ENCODE measurements around the gene B3GAT1. TPM values are rescaled to one million over a fixed set of nuclear protein-coding genes. Genes with fewer than 3 reads are reported as not detected.

B3GAT1 gene
- total RNA-seq, 2 donors from 2014 or later = 0.13 TPM; not detected in 1

GRCh38 chr11:134432776-134433175 is 20.7 kb upstream of the B3GAT1 start:
- intact Hi-C loops (cut with DNase I) = no loop called here

GRCh38 chr11:134429106-134429505 is 17.1 kb upstream of the B3GAT1 start:
- no peaks in the 10 kb centered on the region for H3K36me3 ChIP-seq
- H3K9me3 ChIP-seq = no peaks in the 10 kb centered on the region
- H3K27ac ChIP-seq = no peak overlapping the region
- no peak overlapping the region for H3K4me3 ChIP-seq
- TF ChIP-seq CTCF (IDR thresholded peaks at IDR 0.05) = no peak
- DNase-seq = no peak
- intact Hi-C loops (cut with DNase I) = no loop called here
- H3K9ac ChIP-seq (ENCODE audit: low read depth in 2 of 2, low read length in 2 of 2) = no peak overlapping the region
- no peaks in the 10 kb centered on the region for H3K27me3 ChIP-seq
- no peaks in the 10 kb centered on the region for H3K4me1 ChIP-seq

More at GRCh38 chr11:134432776-134433175, 20.7 kb upstream of the B3GAT1 start:
- Histone ChIP-seq H3K36me3 (no peaks in the 10 kb centered on the region), H3K4me3 (no peak overlapping the region), H3K27ac (no peak overlapping the region), H3K27me3 (no peaks in the 10 kb centered on the region), H3K9me3 (no peaks in the 10 kb centered on the region), H3K9ac (ENCODE audit: low read depth in 2 of 2, low read length in 2 of 2) (no peak overlapping the region), H3K4me1 (no peaks in the 10 kb centered on the region)
- DNase-seq = no peak
- no peak for TF ChIP-seq CTCF (IDR thresholded peaks at IDR 0.05)

DNA sequence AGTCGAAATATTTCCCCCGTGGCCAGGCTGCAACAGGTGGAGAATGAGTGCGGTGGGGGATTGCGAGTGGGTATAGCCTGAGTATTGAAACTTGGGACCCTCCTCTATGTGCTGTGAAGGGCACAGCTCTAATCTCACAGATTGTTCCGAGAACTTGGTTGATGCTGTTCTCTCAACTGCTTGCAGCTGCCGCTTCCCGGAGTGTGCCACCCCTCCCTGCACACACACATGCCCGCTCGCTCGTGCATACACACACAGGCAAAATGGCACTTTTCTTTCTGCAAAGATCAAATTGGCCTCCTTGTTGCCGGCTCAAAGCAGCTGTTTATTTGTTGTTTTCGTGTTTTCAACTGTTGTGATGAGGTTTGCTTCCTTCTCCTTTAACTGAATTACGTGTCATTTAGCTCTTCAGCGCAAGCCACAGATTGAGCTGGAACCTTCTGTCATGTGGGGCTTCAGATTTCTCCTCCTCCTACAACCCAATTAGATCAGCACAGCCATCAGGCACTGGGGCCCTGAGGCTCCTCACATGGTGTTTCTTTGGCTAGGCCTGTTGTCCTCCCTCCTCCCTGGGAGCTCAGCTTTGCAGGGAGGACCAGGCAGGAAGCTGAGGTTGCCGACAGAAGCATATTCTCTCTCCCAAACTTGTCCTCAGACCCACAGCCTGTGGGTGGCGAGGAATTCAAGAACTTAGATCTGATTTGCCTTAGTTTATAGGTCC is 13.9 kb upstream of the B3GAT1 start:
- no peak for TF ChIP-seq CTCF (IDR thresholded peaks at IDR 0.05)
- H3K9ac ChIP-seq (ENCODE audit: low read depth in 2 of 2, low read length in 2 of 2) = no peak overlapping the region
- intact Hi-C loops (cut with DNase I) = no loop called here

DNA sequence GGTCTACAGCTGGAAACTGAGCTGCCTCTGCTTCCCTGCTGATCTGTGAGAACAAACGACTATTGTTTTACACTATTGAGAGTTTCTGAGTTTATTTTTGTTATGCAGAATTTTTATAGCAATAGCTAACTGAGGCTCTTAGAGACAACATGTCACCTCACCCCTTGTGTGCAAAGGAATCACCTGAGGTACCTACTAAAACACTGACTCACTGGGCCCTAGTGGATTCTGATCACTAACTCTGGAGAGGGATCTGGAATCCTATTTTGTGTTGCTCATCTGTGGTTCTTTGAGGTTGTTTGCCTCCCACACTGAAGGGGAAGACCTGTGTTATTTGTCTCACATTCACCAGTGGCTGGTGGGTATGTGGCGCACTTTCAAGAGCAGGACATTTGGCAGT is 13.4 kb upstream of the B3GAT1 start:
- Histone ChIP-seq H3K9me3 (no peaks in the 10 kb centered on the region), H3K4me3 (no peak overlapping the region), H3K27me3 (no peaks in the 10 kb centered on the region), H3K9ac (ENCODE audit: low read depth in 2 of 2, low read length in 2 of 2) (no peak overlapping the region), H3K36me3 (no peaks in the 10 kb centered on the region), H3K4me1 (no peaks in the 10 kb centered on the region), H3K27ac (no peak overlapping the region)
- no peak for TF ChIP-seq CTCF (IDR thresholded peaks at IDR 0.05)
- no peak for DNase-seq
- intact Hi-C loops (cut with DNase I) = no loop called here

More for the DNA sequence above, 13.9 kb upstream of the B3GAT1 start:
- no peak overlapping the region for H3K27ac ChIP-seq
- H3K4me3 ChIP-seq = no peak overlapping the region
- H3K4me1 ChIP-seq = no peaks in the 10 kb centered on the region
- no peak for DNase-seq
- H3K27me3 ChIP-seq = no peaks in the 10 kb centered on the region
- H3K9me3 ChIP-seq = no peaks in the 10 kb centered on the region
- no peaks in the 10 kb centered on the region for H3K36me3 ChIP-seq

DNA sequence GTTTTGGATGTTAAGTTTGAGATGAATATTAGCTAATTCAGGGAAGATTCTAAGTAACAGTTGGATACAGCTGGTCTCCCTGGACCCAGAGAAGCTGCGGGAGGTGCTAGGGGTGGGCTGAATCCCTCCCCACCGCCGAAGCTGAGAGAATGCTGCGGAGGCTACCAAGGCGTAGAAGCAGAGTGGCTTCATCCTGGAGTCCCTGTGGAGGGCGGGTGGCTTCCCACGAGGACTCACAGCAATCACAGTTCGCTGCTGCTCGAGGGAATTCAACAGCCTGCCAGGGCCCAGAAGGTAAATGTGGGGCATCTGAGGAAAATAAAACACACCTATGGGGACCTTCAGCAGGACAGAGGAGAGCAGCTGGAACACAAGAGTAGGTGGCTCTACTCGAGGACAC is 11.1 kb upstream of the B3GAT1 start:
- intact Hi-C loops (cut with DNase I) = no loop called here
- no peak for DNase-seq

More for the DNA sequence above, 11.1 kb upstream of the B3GAT1 start:
- no peaks in the 10 kb centered on the region for H3K36me3 ChIP-seq
- no peak for TF ChIP-seq CTCF (IDR thresholded peaks at IDR 0.05)
- H3K4me3 ChIP-seq = no peak overlapping the region
- H3K27ac ChIP-seq = no peak overlapping the region
- no peaks in the 10 kb centered on the region for H3K4me1 ChIP-seq
- no peak overlapping the region for H3K9ac ChIP-seq (ENCODE audit: low read depth in 2 of 2, low read length in 2 of 2)
- no peaks in the 10 kb centered on the region for H3K9me3 ChIP-seq
- no peaks in the 10 kb centered on the region for H3K27me3 ChIP-seq

Measured in colonic mucosa (tissue), 4 donors.